NCI-H2227 (cell line): ENCODE results near the gene MFSD1.
"Not testable (repeated sequence)": the region's sequence is repeated elsewhere in the genome, so short reads cannot be mapped to it uniquely, and the experiment has no call there.

ENCODE experiments used
- DNase-seq: peaks from one replicate; lab custom pipeline; 2025; ENCODE audit not compliant: unreplicated experiment; lab: John Stamatoyannopoulos, UW

The MFSD1 gene

DNA sequence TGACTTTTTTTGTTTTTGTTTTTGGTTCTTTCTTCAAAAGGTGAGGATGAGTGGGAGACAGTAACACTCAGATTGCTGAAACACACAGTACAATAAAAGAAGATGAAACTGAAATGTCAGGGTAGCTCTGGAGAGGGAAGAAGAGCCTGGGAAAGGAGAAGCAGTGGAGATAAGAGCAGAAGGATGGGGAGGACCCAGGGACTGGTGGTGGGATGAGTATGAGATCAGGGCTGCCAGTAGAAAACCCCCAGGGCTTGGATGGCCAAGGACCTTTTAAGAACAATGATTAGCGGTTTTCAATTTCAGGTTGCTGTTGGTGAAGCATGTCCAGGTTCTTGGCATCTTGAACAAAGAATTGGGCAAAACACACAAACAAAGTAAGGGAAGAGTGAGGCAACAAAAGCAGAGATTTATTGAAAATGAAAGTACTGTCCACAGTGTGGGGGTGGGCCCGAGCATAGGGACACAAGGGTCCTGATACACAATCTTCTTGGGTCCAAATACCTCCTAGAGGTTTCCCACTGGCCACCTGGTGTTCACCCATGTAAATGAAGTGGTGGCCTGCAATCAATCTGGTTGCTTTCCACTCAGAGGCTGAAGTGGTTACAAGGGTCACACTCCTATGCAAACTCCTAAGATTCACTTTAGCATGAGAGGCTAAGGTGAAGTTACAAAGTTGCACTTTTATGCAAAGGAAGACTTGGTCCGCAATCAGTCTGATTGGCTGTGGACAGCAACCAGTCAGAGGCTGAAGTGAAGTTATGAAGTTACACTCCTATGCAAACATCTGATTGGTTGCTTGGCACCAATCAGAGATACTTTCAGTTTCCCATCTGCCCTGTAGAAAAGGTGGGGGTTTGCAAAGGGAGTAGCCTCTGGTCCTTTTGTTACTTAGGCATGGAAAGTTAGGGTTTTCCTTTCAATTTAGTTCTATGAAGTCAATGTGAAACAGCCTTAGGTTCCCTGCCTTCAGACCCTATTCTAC, 26.1 kb upstream of the MFSD1 start:
- DNase-seq, result no peak

- no peak for DNase-seq
These were observed 25.3 kb upstream of the MFSD1 start for GRCh38 chr3:158776531-158776930.

GRCh38 chr3:158777161-158777873, 24.5 kb upstream of the MFSD1 start:
- no peak for DNase-seq

DNA sequence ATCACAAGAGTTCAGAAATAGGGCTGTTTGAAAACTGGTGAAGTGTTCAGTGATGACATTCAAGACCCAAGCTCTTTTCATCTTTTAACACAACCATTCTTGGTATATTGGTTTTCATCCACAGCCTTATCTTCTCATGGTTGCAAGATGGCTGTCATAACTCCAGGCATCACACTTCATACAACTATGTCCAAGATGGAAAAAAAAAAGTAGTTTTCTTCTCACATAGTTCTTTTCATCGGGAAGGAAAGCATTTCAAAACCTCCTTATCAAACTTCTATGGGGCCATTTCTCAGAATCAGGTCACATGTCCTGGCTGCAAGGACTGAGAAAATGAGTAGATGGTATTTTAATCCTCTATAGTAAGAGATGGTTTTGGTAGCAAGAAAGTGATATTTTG, 21.1 kb upstream of the MFSD1 start:
- DNase-seq, result no peak

DNA sequence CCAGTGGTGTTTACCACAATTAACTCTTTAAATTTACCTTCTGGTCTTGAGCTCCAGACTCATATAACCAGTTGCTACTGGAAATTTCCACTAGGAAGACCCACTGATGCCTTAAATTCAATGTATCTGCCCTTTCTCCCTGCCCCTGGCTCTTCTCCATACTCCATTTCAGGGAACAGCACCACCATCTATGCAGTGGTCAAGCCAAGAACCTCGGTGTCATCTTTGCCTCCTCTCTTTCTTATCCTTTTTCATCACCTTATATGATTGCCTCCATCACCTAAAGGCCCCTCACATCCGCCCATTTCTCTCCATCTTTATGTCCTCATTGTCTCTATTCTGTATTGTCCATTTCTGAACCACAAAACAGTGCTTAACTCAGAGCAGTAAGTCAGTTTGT, 20.7 kb upstream of the MFSD1 start:
- DNase-seq, result no peak

DNA sequence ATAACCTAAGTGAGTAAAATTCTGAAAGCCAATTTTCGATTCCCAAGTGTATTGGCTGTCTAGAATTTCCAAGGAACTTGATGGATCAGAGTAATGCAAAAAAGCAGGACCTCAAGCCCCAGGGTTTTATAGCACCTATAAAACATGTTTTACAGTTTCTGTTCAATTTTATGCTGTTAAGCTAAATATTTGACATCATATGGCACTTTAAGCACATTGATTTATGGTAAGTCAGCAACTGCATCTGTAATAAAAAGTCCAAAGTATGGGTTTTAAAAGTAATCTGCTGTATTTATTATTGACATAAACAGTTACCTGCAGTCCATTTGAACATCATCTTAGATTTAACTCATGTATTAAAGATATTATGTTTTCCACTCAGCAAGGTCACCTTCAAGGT, 20.0 kb upstream of the MFSD1 start:
- DNase-seq, result no peak

GRCh38 chr3:158782283-158782989, 19.4 kb upstream of the MFSD1 start:
- no peak for DNase-seq

DNA sequence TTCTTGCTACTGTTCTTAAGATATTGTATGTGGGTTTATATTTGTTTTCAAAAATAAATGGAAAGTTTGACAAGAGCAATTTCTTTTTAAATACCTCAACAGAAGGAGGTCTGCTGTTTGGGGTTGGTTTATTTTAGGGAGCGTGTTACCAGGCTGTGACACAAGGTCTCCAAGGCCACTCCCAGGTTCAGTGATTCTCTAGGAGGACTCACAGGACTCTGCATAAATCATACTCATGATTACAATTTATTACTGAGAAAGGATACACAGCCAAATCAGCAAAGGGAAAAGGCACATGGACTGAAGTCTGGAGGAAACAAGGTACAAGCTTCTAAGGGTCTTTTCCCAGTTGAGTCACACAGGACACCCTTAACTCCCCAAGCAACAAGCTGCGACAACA, 18.8 kb upstream of the MFSD1 start:
- DNase-seq, result no peak

DNA sequence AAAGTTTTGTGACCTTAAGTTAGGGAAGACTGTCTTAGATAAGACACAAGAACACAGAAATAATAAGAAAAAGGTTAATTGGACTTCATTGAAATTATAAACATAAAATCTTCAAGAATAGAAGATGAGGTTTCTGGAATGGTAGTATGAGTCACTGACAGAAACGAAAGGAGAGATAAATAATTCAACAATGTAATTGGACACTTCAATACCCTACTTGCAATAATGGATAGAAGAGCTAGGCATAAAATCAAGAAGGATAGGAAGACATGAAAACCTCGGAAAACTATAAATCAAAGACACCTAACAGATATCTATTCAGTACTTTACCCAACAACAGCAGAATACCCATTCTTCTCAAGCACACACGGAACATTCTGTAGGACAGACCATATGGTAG, 15.9 kb upstream of the MFSD1 start:
- DNase-seq, result no peak

DNA sequence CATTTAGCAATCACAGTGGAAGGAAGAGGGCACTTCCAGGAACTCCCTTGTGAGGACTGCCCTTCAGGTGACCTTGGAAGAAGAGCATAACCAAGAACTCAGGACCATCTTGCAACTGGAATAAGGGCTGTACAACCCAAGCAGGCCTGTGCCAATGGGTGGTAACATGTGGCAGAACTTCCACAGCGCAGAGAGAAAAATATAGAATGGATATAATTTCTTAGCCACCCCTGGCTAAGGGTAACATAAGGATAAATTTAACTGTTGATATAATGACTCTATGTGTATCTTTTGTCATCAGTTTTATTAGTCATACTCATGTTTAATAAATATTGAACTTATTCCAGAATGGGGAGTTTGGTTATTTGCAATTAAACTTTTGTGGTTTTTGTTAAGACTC, 13.4 kb upstream of the MFSD1 start:
- DNase-seq, result no peak

DNA sequence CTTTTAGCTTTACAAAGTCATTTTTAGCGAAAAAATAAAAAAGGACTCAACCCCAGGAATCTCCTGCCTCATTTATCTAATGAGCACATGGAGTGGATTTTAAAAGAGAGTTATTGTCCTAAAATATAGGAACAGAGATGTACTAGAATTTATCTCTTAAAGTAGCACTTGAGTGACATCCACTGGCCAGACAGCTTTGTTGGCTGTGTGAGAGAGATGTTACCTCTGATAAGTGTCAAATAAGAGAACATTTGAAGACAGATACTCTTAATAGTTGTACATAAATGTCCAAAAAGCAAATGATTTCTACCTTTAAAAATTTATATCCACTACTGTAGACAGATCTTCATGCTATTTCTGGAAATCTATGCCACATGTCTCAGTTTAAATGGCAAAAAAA, 12.3 kb upstream of the MFSD1 start:
- no peak for DNase-seq

GRCh38 chr3:158790901-158791589, 10.8 kb upstream of the MFSD1 start:
- DNase-seq, result peak; percentile 57

GRCh38 chr3:158791590-158791920, 10.3 kb upstream of the MFSD1 start:
- DNase-seq, result not testable (repeated sequence)

- DNase-seq, result no peak
These were observed 9.1 kb upstream of the MFSD1 start for GRCh38 chr3:158792709-158793108.

- DNase-seq, result no peak
These were observed 7.6 kb upstream of the MFSD1 start for GRCh38 chr3:158794206-158794605.

GRCh38 chr3:158794936-158795518, 6.8 kb upstream of the MFSD1 start:
- DNase-seq, result peak; percentile 29

- DNase-seq, result peak; percentile 1
These were observed 653 bp upstream of the MFSD1 start for GRCh38 chr3:158801201-158801600.

DNA sequence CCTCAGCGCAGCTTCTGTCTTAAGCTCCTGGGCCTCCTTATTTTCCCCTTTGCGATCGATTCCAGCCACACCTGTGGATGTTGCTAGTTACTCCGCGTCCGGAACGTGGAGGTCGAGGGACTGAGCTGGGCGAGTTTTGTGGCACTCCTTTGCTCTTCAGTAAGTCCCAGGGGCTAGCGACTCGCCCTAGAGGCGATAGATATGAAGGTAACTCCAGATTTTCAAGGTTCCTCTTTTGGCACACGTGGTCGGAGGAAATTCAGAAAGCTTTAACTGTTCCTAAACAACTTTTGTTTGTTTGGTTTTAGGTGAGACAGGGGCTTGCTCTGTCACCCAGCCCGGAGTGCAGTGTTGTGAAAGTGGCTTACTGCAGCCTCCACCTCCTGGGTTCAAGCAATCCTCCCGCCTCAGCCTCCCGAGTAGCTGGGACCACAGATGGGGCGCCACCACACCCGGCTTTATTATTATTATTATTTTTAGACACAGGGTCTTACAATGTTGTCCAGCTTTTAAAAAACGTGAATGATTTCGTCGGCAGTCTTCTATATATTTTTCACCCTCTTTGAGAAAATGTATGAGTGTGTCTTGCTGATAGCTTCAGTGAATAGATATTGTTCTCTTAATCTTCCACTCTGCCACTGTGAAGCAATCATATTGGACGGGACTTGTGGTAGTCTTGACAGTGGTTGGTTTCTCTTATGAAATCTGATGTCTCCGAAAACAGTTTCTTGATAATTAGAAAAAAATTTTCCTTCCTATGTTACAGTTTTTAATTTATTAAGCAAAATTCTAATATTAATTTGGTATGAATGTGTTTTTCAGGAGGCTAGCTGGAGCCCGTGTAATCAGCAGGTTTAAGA, 785 bp downstream of the MFSD1 start:
- DNase-seq, result peak; percentile 6

- no peak for DNase-seq
These were observed 2.6 kb downstream of the MFSD1 start for GRCh38 chr3:158804441-158804840.

- no peak for DNase-seq
These were observed 6.8 kb downstream of the MFSD1 start for GRCh38 chr3:158808697-158809096.
